HL-60 (cell line): Measurements from ENCODE around the gene AMOT.

Experiments used
- DNase-seq, 2 experiments: peaks; one replicate each; pipeline ENCODE4 v3.0.0-alpha.2; 2010 to 2020; ENCODE audit warnings: low read depth in 1 of 2, low spot score in 1 of 2
- H3K27ac ChIP-seq: fragments of 250-450 bp; sonication (Bioruptor Pico); replicated peaks from 2 replicates; pipeline ENCODE4 v1.5.1; 2020; ENCODE audit warnings: mild to moderate bottlenecking, moderate library complexity
- H3K27me3 ChIP-seq: fragments of 250-450 bp; sonication (Bioruptor Pico); 2 replicates; pipeline ENCODE4 v1.5.1; 2021; ENCODE audit warnings: mild to moderate bottlenecking, moderate library complexity; ENCODE audit not compliant: insufficient read depth, poor library complexity, severe bottlenecking
- H3K4me3 ChIP-seq: replicated peaks from 2 replicates; pipeline ENCODE4 v1.5.1; 2011; ENCODE audit warnings: mild to moderate bottlenecking, control low read depth, low read length; ENCODE audit not compliant: insufficient read depth
- CTCF ChIP-seq: IDR thresholded peaks from one replicate; pipeline ENCODE4 v1.5.1; 2011; ENCODE audit warnings: low read length, control low read depth, inconsistent platforms; ENCODE audit not compliant: insufficient read depth
- GABPA ChIP-seq: IDR thresholded peaks from 2 replicates; pipeline ENCODE4 v1.6.1; 2012; ENCODE audit warnings: low read depth
- POLR2AphosphoS5 ChIP-seq: IDR thresholded peaks from 2 replicates; pipeline ENCODE4 v1.6.1; 2012; ENCODE audit warnings: low read depth
- REST ChIP-seq: IDR thresholded peaks from 2 replicates; pipeline ENCODE4 v1.6.1; 2012; ENCODE audit warnings: low read depth; ENCODE audit not compliant: insufficient replicate concordance
- SPI1 ChIP-seq: IDR thresholded peaks from 2 replicates; pipeline ENCODE4 v1.6.1; 2012; ENCODE audit warnings: low read depth, mild to moderate bottlenecking, borderline replicate concordance

AMOT gene

GRCh38 chrX:112814496-112814895 lies 26.1 kb downstream of the AMOT start:
- H3K27ac ChIP-seq = no peak overlapping the region
- TF ChIP-seq POLR2AphosphoS5 (no peak), SPI1 (no peak), CTCF (no peak), REST (no peak), GABPA (no peak)
- no peak for DNase-seq
- H3K27me3 ChIP-seq = no peaks in the 10 kb centered on the region
- no peak overlapping the region for H3K4me3 ChIP-seq

- no peak overlapping the region for H3K4me3 ChIP-seq
- no peak overlapping the region for H3K27ac ChIP-seq
- DNase-seq = no peak
- no peak for TF ChIP-seq POLR2AphosphoS5
- no peaks in the 10 kb centered on the region for H3K27me3 ChIP-seq
Observed at GRCh38 chrX:112812741-112813140, 27.9 kb downstream of the AMOT start.

GRCh38 chrX:112808651-112809195 lies 31.9 kb downstream of the AMOT start:
- H3K27me3 ChIP-seq = no peaks in the 10 kb centered on the region
- no peak overlapping the region for H3K27ac ChIP-seq
- no peak for TF ChIP-seq REST
- TF ChIP-seq POLR2AphosphoS5 = no peak
- no peak for TF ChIP-seq GABPA
- TF ChIP-seq SPI1 = no peak
- TF ChIP-seq CTCF = no peak
- no peak overlapping the region for H3K4me3 ChIP-seq
- no peak for DNase-seq

- Histone ChIP-seq H3K27ac (no peak overlapping the region), H3K27me3 (no peaks in the 10 kb centered on the region), H3K4me3 (no peak overlapping the region)
- no peak for DNase-seq
- TF ChIP-seq GABPA (no peak), CTCF (no peak), POLR2AphosphoS5 (no peak), SPI1 (no peak), REST (no peak)
Observed at GRCh38 chrX:112808007-112808406, 32.6 kb downstream of the AMOT start.
